Activated CD8-positive, alpha-beta T cell treated with anti-CD3 and anti-CD28 coated beads for 36 hours (primary cell): ENCODE results near the gene TRIM27. TPM values are rescaled to one million over a fixed set of nuclear protein-coding genes. Genes with fewer than 3 reads are reported as not detected.

Source experiments
- ATAC-seq: fragments of 200-7000 bp; cut with Tn5 transposase; one replicate; pipeline ENCODE4 v1.10.0; 2021; ENCODE audit warnings: mild to moderate bottlenecking, moderate library complexity
- CTCF ChIA-PET: fragments of 350-600 bp; sonication (Branson Sonifier 250); formaldehyde crosslinking; loops from one replicate; lab custom pipeline; 2021; ENCODE audit warnings: antibody characterized with exemption; lab: Charles Lee
- POLR2A ChIA-PET: fragments of 350-600 bp; sonication (Branson Sonifier 250); formaldehyde crosslinking; loops from one replicate; lab custom pipeline; 2021; ENCODE audit warnings: antibody characterized with exemption; lab: Charles Lee
- DNase-seq: peaks from one replicate; pipeline ENCODE4 v3.0.0-alpha.2; 2020
- H3K27ac Mint-ChIP-seq: one replicate; pipeline ENCODE4 v1.8.0; 2021; ENCODE audit warnings: mild to moderate bottlenecking, mixed read lengths
- H3K27me3 Mint-ChIP-seq: one replicate; pipeline ENCODE4 v1.8.0; 2021; ENCODE audit warnings: mixed read lengths
- H3K36me3 Mint-ChIP-seq: one replicate; pipeline ENCODE4 v1.8.0; 2021; ENCODE audit warnings: low read depth, mixed read lengths
- H3K4me1 Mint-ChIP-seq: one replicate; pipeline ENCODE4 v1.8.0; 2021; ENCODE audit warnings: low read depth, mixed read lengths
- H3K4me3 Mint-ChIP-seq: one replicate; pipeline ENCODE4 v1.8.0; 2021; ENCODE audit warnings: mild to moderate bottlenecking, moderate library complexity, mixed read lengths
- H3K9me3 Mint-ChIP-seq: one replicate; pipeline ENCODE4 v1.8.0; 2021; ENCODE audit warnings: mixed read lengths
- CTCF ChIP-seq: fragments of 200-600 bp; IDR thresholded peaks from one replicate; pipeline ENCODE4 v1.8.0; 2022; ENCODE audit warnings: antibody characterized with exemption, mild to moderate bottlenecking
- intact Hi-C: fragments of 100-400 bp; cut with micrococcal nuclease; formaldehyde crosslinking; loops from one replicate; pipeline ENCODE4 v1.10.0; 2022
- total RNA-seq, 2 experiments: library from RNA; stranded (reverse); gene quantifications; one replicate each; pipeline ENCODE4 v1.2.3, GENCODE V29; 2021

TRIM27 gene
- total RNA-seq, 2 experiments from 2014 or later = 45.6 to 46.4 TPM

DNA sequence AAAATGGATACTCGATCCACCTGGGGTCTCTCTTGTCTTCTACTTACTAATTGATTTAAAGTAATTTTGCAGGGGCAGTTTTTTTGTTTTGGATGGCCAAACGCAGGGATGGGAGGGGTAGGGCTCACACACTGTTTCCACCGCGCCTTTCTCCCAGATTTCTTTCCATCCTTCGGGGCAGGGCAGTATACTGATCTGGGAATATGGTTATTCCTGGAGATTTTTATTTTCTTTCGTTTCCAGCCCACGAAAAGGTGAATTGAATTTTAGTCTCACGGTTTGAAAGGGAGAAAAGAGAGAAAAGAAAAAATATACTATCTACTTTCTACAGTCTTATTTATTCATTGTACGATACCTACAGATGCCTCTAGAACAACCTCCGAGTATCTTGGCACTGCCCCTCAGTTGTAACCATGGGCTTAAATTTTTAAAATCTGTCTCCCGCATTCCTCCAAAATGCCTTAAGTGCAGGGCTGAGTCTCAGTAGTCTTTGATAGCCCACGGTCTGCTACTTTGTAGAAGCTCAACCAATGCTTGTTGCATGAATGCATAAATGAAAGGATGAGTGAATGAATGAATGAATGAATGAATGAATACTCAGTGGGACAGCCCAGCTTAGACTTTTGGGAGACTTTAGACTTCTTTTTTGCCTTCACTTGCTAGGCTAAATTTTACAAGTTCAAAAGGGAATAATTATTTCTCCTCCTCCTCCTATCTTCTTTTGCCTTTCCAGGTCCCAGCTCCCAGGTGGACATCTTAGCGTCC is 18.1 kb upstream of the TRIM27 start:
- peaks cover 2% of the 10 kb centered on the region for H3K27me3 Mint-ChIP-seq
- no peak for TF ChIP-seq CTCF
- ChIA-PET CTCF (interaction anchor here (1.0 to 3.5 kb wide), 5 partner anchors 18 to 104 kb away, joined by 3 to 14 read pairs (median 7); partner anchors contain the start of gene TRIM27), POLR2A (interaction anchor here (1.4 to 4.5 kb wide), 4 partner anchors 11 to 1103 kb away, joined by 3 to 34 read pairs (median 7); partner anchors contain the start of gene TRIM27)
- H3K36me3 Mint-ChIP-seq = peaks cover 2% of the 10 kb centered on the region
- no peaks in the 10 kb centered on the region for H3K9me3 Mint-ChIP-seq
- H3K4me3 Mint-ChIP-seq = peak overlapping the region; percentile 83
- no peak for ATAC-seq
- intact Hi-C loops = loop anchor here (2.0 kb wide), 3 partner anchors 45 to 103 kb away; no protein-coding TSS in a partner anchor
- peaks cover 39% of the 10 kb centered on the region for H3K4me1 Mint-ChIP-seq
- peak overlapping the region; percentile 99 for H3K27ac Mint-ChIP-seq
- no peak for DNase-seq

GRCh38 chr6:28940858-28941683 is 17.3 kb upstream of the TRIM27 start:
- Mint-ChIP-seq H3K36me3 (peaks cover 2% of the 10 kb centered on the region), H3K9me3 (no peaks in the 10 kb centered on the region), H3K27ac (peak overlapping the region; percentile 99), H3K4me3 (peak overlapping the region; percentile 83), H3K27me3 (peaks cover 2% of the 10 kb centered on the region), H3K4me1 (peaks cover 40% of the 10 kb centered on the region)
- ChIA-PET CTCF (interaction anchor here (1.0 to 3.5 kb wide), 10 partner anchors 18 to 103 kb away, joined by 3 to 14 read pairs (median 4); partner anchors contain the start of gene TRIM27), POLR2A (interaction anchor here (0.8 to 4.5 kb wide), 10 partner anchors 12 to 1103 kb away, joined by 3 to 34 read pairs (median 4); partner anchors contain the start of gene TRIM27)
- no peak for TF ChIP-seq CTCF
- ATAC-seq (peak; percentile 69), DNase-seq (peak; percentile 89)
- intact Hi-C loops = loop anchor here (2.0 kb wide), 3 partner anchors 44 to 102 kb away; no protein-coding TSS in a partner anchor

DNA sequence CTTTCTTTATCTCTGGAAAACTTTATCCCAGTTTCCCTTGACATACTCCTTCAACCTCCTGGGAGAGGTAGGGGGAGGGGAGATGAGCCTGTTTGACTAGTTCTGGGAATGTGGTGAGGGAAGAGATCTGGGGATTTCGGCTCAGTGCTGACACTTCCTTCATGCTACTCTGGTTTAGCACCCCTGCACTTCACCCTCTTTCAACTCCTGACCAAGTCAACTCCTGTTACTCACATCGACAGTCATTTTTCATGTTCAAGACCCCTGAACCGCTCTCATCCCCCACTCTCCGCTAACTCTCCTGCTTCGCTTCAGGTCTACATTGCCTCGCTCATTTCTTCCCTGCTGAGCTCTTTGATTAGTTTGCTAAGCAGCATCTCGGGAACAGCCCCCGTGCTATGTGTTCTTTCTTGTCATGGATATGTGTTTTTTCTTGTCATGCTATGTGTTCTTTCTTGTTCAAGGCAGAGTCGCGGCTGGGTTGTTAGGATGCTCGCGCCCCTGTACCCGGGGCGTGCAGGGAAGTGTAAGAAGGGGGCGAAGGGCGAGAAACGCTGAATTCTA is 16.6 kb upstream of the TRIM27 start:
- Mint-ChIP-seq H3K36me3 (peaks cover 2% of the 10 kb centered on the region), H3K4me1 (peaks cover 40% of the 10 kb centered on the region), H3K9me3 (no peaks in the 10 kb centered on the region), H3K27me3 (peaks cover 2% of the 10 kb centered on the region), H3K27ac (peak overlapping the region; percentile 99), H3K4me3 (peak overlapping the region; percentile 83)
- peak; percentile 45 for ATAC-seq
- ChIA-PET POLR2A (interaction anchor here (0.7 to 4.5 kb wide), 9 partner anchors 13 to 102 kb away, joined by 3 to 34 read pairs (median 5); partner anchors contain the start of gene TRIM27), CTCF (interaction anchor here (0.6 to 3.5 kb wide), 10 partner anchors 17 to 107 kb away, joined by 3 to 14 read pairs (median 4); partner anchors contain the start of gene TRIM27)
- no peak for TF ChIP-seq CTCF
- DNase-seq = peak; percentile 73
- intact Hi-C loops = loop anchor here (2.0 kb wide), 3 partner anchors 44 to 102 kb away; no protein-coding TSS in a partner anchor

DNA sequence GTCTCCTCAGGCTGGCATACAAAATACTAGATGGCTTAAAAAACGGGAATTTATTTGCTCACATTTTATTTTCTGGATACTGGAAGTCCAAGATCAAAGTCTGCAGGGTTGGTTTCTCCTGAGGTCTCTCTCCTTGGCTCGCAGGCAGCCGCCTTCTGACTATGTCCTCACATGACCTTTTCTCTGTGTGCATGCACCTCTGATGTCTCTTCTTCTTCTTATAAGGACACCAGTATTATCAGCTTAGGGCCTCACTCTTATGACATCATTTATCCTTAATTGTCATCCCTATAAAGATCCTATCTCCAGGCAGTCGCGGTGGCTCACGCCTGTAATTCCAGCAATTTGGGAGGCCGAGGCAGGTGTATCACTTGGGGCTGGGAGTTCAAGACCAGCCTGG is 9.3 kb upstream of the TRIM27 start:
- no peaks in the 10 kb centered on the region for H3K9me3 Mint-ChIP-seq
- POLR2A ChIA-PET = interaction anchor here (0.6 to 2.1 kb wide), 2 partner anchors 9 to 70 kb away, joined by 3 to 7 read pairs; partner anchors contain the start of gene TRIM27
- no peaks in the 10 kb centered on the region for H3K36me3 Mint-ChIP-seq

More for the DNA sequence above, 9.3 kb upstream of the TRIM27 start:
- intact Hi-C loops = no loop called here
- DNase-seq (no peak), ATAC-seq (no peak)
- Mint-ChIP-seq H3K4me3 (no peak overlapping the region), H3K27me3 (peaks cover 4% of the 10 kb centered on the region), H3K4me1 (peaks cover 4% of the 10 kb centered on the region), H3K27ac (no peak overlapping the region)
- CTCF ChIA-PET = no interaction called here
- TF ChIP-seq CTCF = no peak
